Measurements from ENCODE around the gene BTF3.

DNA sequence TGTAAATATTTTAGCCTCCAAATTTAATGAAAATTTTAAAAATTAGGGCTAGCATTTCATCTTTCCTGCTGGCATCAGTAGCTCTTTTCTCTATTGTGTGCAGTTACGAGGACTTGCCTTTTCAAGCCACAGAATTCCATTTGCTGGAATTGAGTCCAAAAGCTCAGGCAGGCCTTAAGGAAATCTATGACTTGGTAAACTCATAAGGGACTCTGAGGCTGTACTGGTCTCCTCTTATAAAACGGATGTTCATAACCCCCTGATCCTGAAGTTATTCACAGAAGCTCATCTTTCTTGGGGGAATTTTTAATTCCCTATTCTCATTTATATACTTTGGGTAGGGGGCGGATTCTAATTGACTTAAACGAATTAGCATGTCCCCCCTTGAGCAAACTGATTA, 43.8 kb downstream of the BTF3 start:
- TF ChIP-seq, protein P1, sequence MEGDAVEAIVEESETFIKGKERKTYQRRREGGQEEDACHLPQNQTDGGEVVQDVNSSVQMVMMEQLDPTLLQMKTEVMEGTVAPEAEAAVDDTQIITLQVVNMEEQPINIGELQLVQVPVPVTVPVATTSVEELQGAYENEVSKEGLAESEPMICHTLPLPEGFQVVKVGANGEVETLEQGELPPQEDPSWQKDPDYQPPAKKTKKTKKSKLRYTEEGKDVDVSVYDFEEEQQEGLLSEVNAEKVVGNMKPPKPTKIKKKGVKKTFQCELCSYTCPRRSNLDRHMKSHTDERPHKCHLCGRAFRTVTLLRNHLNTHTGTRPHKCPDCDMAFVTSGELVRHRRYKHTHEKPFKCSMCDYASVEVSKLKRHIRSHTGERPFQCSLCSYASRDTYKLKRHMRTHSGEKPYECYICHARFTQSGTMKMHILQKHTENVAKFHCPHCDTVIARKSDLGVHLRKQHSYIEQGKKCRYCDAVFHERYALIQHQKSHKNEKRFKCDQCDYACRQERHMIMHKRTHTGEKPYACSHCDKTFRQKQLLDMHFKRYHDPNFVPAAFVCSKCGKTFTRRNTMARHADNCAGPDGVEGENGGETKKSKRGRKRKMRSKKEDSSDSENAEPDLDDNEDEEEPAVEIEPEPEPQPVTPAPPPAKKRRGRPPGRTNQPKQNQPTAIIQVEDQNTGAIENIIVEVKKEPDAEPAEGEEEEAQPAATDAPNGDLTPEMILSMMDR (IDR thresholded peaks at IDR 0.05), result no peak
- TF ChIP-seq POLR2A (IDR thresholded peaks at IDR 0.05) (no peak), EP300 (IDR thresholded peaks at IDR 0.05) (no peak)
